Measurements from ENCODE around the gene ZSWIM8.
A peak's percentile ranks its signal among the peaks of the same experiment; 100 is the strongest.

Gene ZSWIM8

DNA sequence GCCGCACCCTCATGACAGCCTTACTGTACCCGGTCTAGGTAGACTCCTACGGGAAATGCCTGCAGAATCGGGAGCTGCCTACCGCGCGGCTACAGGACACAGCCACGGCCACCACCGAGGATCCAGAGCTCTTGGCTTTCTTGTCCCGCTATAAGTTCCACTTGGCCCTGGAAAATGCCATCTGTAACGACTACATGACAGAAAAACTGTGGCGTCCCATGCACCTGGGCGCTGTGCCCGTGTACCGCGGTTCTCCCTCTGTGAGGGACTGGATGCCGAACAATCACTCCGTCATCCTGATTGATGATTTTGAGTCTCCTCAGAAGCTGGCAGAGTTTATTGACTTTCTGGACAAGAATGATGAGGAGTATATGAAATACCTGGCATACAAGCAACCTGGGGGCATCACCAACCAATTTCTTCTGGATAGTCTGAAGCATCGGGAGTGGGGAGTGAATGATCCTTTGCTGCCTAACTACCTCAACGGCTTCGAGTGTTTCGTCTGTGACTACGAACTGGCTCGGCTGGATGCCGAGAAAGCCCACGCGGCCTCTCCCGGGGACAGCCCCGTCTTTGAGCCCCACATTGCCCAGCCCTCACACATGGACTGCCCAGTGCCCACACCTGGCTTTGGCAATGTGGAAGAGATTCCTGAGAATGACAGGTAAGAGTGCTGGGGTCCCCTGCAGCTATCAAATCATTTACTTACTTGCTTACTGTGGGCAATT lies 12.1 kb upstream of the ZSWIM8 start:
- DNase-seq (ENCODE audit: low read depth, low spot score) = no peak
- H3K4me3 ChIP-seq (ENCODE audit: low read depth, low read length) = peak overlapping the region; percentile 82
- in situ Hi-C loops (cut with HindIII; ENCODE audit: low sequenced_read_pairs) = no loop called here
- no peak for TF ChIP-seq CTCF (IDR thresholded peaks at IDR 0.05; ENCODE audit: low read depth, low read length)

- DNase-seq (ENCODE audit: low read depth, low spot score) = no peak
- peak overlapping the region; percentile 82 for H3K4me3 ChIP-seq (ENCODE audit: low read depth, low read length)
- no peak for TF ChIP-seq CTCF (IDR thresholded peaks at IDR 0.05; ENCODE audit: low read depth, low read length)
- in situ Hi-C loops (cut with HindIII; ENCODE audit: low sequenced_read_pairs) = no loop called here
Measured at GRCh38 chr10:73774637-73775036, 10.8 kb upstream of the ZSWIM8 start.

DNA sequence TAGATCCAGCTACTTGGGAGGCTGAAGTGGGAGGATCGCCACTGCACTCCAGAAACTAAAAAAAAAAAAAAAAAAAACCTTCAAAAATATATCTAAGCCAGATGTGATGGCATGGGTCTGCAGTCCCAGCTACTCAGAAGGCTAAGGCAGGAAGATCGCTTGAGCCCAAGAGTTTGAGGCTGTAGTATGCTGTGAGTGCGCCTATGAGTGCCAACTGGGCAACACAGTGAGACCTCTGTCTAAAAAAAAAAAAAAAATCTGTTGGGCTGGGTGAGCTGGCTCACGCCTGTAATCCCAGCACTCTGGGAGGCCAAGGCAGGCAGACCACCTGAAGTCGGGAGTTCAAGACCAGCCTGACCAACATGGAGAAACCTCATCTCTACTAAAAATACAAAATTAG lies 6.4 kb upstream of the ZSWIM8 start:
- no peak overlapping the region for H3K4me3 ChIP-seq (ENCODE audit: low read depth, low read length)
- no peak for TF ChIP-seq CTCF (IDR thresholded peaks at IDR 0.05; ENCODE audit: low read depth, low read length)
- in situ Hi-C loops (cut with HindIII; ENCODE audit: low sequenced_read_pairs) = no loop called here
- no peak for DNase-seq (ENCODE audit: low read depth, low spot score)

DNA sequence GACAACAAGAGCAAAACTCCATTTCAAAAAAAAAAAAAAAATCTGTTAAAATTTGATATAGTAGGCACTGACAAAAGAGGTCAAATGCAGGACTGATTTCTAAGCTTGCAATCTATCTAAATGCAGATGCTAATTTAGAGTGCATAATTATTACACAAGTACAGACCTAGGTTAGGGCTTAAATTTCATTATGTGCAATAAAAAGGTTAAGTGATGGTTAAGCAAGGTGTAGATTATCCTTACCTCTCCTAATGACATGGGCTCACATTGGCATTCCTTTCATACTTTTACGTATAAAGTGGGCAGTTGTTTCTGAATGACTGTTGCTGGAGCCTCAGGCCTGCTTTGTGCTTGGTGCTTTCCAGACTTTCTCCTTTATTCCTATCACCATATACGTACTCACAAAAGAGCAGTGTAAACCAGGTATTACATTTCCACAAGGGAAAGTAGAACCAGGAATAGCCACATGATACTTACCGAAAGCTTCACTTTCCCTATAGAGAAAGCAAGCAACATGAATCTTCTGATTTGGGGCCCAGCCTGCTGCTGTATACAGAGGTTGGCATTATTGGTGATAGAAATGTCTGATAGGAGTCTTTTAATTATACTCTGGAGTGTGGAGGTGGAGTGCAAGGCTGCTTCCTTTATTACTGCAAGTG lies 5.7 kb upstream of the ZSWIM8 start:
- DNase-seq (ENCODE audit: low read depth, low spot score) = no peak
- in situ Hi-C loops (cut with HindIII; ENCODE audit: low sequenced_read_pairs) = no loop called here
- H3K4me3 ChIP-seq (ENCODE audit: low read depth, low read length) = no peak overlapping the region
- no peak for TF ChIP-seq CTCF (IDR thresholded peaks at IDR 0.05; ENCODE audit: low read depth, low read length)

DNA sequence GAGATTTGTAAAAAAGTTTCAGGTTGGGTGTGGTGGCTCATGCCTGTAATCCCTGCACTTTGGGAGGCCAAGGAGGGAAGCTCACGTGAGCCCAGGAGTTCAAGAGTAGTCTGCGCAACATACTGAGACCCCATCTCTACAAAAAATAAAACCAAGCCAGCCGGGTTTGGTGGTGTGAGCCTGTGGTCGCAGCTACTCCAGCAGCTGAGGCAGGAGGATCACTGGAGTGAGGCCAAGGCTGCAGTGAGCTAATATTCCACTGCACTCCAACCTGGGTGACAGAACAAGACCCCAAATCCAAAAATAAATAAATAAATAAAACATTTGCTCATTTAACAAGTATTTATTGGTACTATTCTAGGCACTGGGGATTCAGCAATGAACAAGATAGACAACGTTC lies 5.1 kb upstream of the ZSWIM8 start:
- TF ChIP-seq CTCF (IDR thresholded peaks at IDR 0.05; ENCODE audit: low read depth, low read length) = no peak
- no peak overlapping the region for H3K4me3 ChIP-seq (ENCODE audit: low read depth, low read length)
- no peak for DNase-seq (ENCODE audit: low read depth, low spot score)
- in situ Hi-C loops (cut with HindIII; ENCODE audit: low sequenced_read_pairs) = no loop called here

GRCh38 chr10:73780966-73781365 lies 4.4 kb upstream of the ZSWIM8 start:
- no peak for TF ChIP-seq CTCF (IDR thresholded peaks at IDR 0.05; ENCODE audit: low read depth, low read length)
- DNase-seq (ENCODE audit: low read depth, low spot score) = no peak
- H3K4me3 ChIP-seq (ENCODE audit: low read depth, low read length) = peak overlapping the region; percentile 86
- in situ Hi-C loops (cut with HindIII; ENCODE audit: low sequenced_read_pairs) = no loop called here
